ENCODE results near the gene NPAS2.

- no peak for TF ChIP-seq JUND (IDR thresholded peaks at IDR 0.05)
- no peak for TF ChIP-seq CTCF (IDR thresholded peaks at IDR 0.05)
- TF ChIP-seq EP300 (IDR thresholded peaks at IDR 0.05; ENCODE audit: borderline replicate concordance in 1 of 2, low read depth in 1 of 2, low read length in 1 of 2) = no peak
- no peak for TF ChIP-seq TAF1 (IDR thresholded peaks at IDR 0.05; ENCODE audit: borderline replicate concordance, low read depth, low read length)
- TF ChIP-seq GATA2 (CRISPR knock-in tag; IDR thresholded peaks at IDR 0.05) = no peak
- no peak for TF ChIP-seq RAD21 (IDR thresholded peaks at IDR 0.05; ENCODE audit: low read length)
- TF ChIP-seq NFIC (IDR thresholded peaks at IDR 0.05; ENCODE audit: borderline replicate concordance) = no peak
- no peak for TF ChIP-seq SMC3 (IDR thresholded peaks at IDR 0.05; ENCODE audit: low read depth, low read length)
- no peak for TF ChIP-seq YY1 (IDR thresholded peaks at IDR 0.05; ENCODE audit: low read depth)
- no peak for TF ChIP-seq POLR2AphosphoS5 (IDR thresholded peaks at IDR 0.05; ENCODE audit: low read depth, low read length)
These were observed 104.2 kb downstream of the NPAS2 start for GRCh38 chr2:100924122-100924519.

All from SK-N-SH (cell line).